CD14-positive monocyte (primary cell): ENCODE data around the gene HSPB6. TPM values are rescaled to one million over a fixed set of nuclear protein-coding genes. Genes with fewer than 3 reads are reported as not detected.

ENCODE experiments used
- DNase-seq, 3 donors: peaks; one replicate each; pipeline ENCODE4 v3.0.0-alpha.2; 2011 to 2022
- H2AFZ ChIP-seq: 2 replicates; pipeline ENCODE4 v1.6.0; 2012; ENCODE audit warnings: mild to moderate bottlenecking, low read depth, low read length, inconsistent platforms; ENCODE audit not compliant: insufficient read depth, poor library complexity, severe bottlenecking
- H3K27ac ChIP-seq, 2 donors: 1 replicate in 1 of 2; 2 replicates in 1 of 2; pipeline ENCODE4 v1.5.1; 2012 to 2013; ENCODE audit warnings: low read length in 2 of 2, control low read depth in 1 of 2, inconsistent platforms in 1 of 2, low read depth in 1 of 2, mild to moderate bottlenecking in 1 of 2
- H3K27me3 ChIP-seq, 2 donors: one replicate each; pipeline versions ENCODE4 v1.6.0 to v1.6.1; 2011 to 2013; ENCODE audit warnings: low read length in 2 of 2; ENCODE audit not compliant: control insufficient read depth in 2 of 2, insufficient read depth in 2 of 2
- H3K36me3 ChIP-seq, 2 donors: replicated peaks in 1 of 2; 1 replicate in 1 of 2; 2 replicates in 1 of 2; pipeline versions ENCODE4 v1.5.1 to v1.6.1; 2012 to 2013; ENCODE audit warnings: low read length in 2 of 2, control low read depth in 1 of 2, inconsistent platforms in 1 of 2, mild to moderate bottlenecking in 1 of 2; ENCODE audit not compliant: insufficient read depth in 2 of 2, control insufficient read depth in 1 of 2
- H3K4me1 ChIP-seq, 2 donors: 1 replicate in 1 of 2; 2 replicates in 1 of 2; pipeline versions ENCODE4 v1.5.1 to v1.6.1; 2012 to 2013; ENCODE audit warnings: low read length in 2 of 2, control low read depth in 1 of 2, inconsistent platforms in 1 of 2, mild to moderate bottlenecking in 1 of 2, moderate library complexity in 1 of 2; ENCODE audit not compliant: insufficient read depth in 2 of 2, control insufficient read depth in 1 of 2
- H3K4me2 ChIP-seq: replicated peaks from 2 replicates; pipeline ENCODE3; 2012; ENCODE audit warnings: low read length, moderate library complexity, mild to moderate bottlenecking; ENCODE audit not compliant: poor library complexity, severe bottlenecking; ENCODE audit errors: extremely low read depth
- H3K4me3 ChIP-seq, 3 experiments: fragments of 200-600 bp in 1 of 3; sonication (generic) in 1 of 3; replicated peaks in 1 of 3; 1 replicate in 2 of 3; 2 replicates in 1 of 3; pipeline ENCODE4 v1.5.1; 2011 to 2013; ENCODE audit warnings: low read length in 3 of 3, mild to moderate bottlenecking in 3 of 3, control low read depth in 2 of 3, low read depth in 2 of 3, inconsistent platforms in 1 of 3, moderate library complexity in 1 of 3
- H3K79me2 ChIP-seq: 2 replicates; pipeline ENCODE4 v1.6.0; 2012; ENCODE audit warnings: mild to moderate bottlenecking, control low read depth, inconsistent platforms, low read length, moderate library complexity; ENCODE audit not compliant: insufficient read depth
- H3K9ac ChIP-seq: 2 replicates; pipeline ENCODE4 v1.6.0; 2017; ENCODE audit warnings: low read length, mild to moderate bottlenecking; ENCODE audit not compliant: insufficient read depth, poor library complexity, severe bottlenecking
- H3K9me3 ChIP-seq, 2 donors: replicated peaks in 1 of 2; 1 replicate in 1 of 2; 2 replicates in 1 of 2; pipeline versions ENCODE4 v1.5.1 to v1.6.1; 2012 to 2013; ENCODE audit warnings: low read length in 2 of 2, control low read depth in 1 of 2; ENCODE audit not compliant: control insufficient read depth in 1 of 2, insufficient read depth in 1 of 2
- H4K20me1 ChIP-seq: 2 replicates; pipeline ENCODE4 v1.6.0; 2012; ENCODE audit warnings: mild to moderate bottlenecking, low read length, control low read depth, moderate library complexity; ENCODE audit not compliant: insufficient read depth
- H3K27ac Mint-ChIP-seq, 7 donors: one replicate each; pipeline ENCODE4 v1.8.0; 2020; ENCODE audit warnings: mild to moderate bottlenecking in 7 of 7, mixed read lengths in 7 of 7, moderate library complexity in 6 of 7, inconsistent platforms in 2 of 7
- H3K27me3 Mint-ChIP-seq, 3 donors: one replicate each; pipeline ENCODE4 v1.8.0; 2021 to 2022; ENCODE audit warnings: low read depth in 3 of 3, mild to moderate bottlenecking in 3 of 3, mixed read lengths in 3 of 3, moderate library complexity in 3 of 3, inconsistent platforms in 1 of 3
- H3K36me3 Mint-ChIP-seq, 2 donors: one replicate each; pipeline ENCODE4 v1.8.0; 2020; ENCODE audit warnings: mixed read lengths in 2 of 2, inconsistent platforms in 1 of 2, mild to moderate bottlenecking in 1 of 2
- H3K4me1 Mint-ChIP-seq: one replicate; pipeline ENCODE4 v1.8.0; 2020; ENCODE audit warnings: mild to moderate bottlenecking, mixed read lengths
- H3K4me3 Mint-ChIP-seq, 2 donors: one replicate each; pipeline ENCODE4 v1.8.0; 2020; ENCODE audit warnings: mild to moderate bottlenecking in 2 of 2, mixed read lengths in 2 of 2, moderate library complexity in 1 of 2
- H3K9me3 Mint-ChIP-seq, 7 donors: one replicate each; pipeline ENCODE4 v1.8.0; 2020 to 2022; ENCODE audit warnings: mixed read lengths in 7 of 7, mild to moderate bottlenecking in 6 of 7, moderate library complexity in 6 of 7, inconsistent platforms in 2 of 7
- WGBS: methylation state at CpG from one replicate; pipeline ENCODE4 v1.1.5; 2013; ENCODE audit warnings: missing lambda C conversion rate; ENCODE audit not compliant: insufficient coverage; 5-methylcytosine and 5-hydroxymethylcytosine counted together
- intact Hi-C, 2 donors: fragments of 100-400 bp; cut with micrococcal nuclease; formaldehyde crosslinking; loops; one replicate each; pipeline versions ENCODE4 v1.15.0 to v1.15.1; 2023
- polyA plus RNA-seq, 3 donors: library from polyadenylated mRNA; depleted of rRNA in 1 of 3; unstranded in 2 of 3; stranded (reverse) in 1 of 3; fragments of 300-500 nt in 2 of 3; fragments of >200 nt in 1 of 3; fragmentation: Illumina TruSeq in 2 of 3; gene quantifications; 1 replicate in 2 of 3; 2 replicates in 1 of 3; pipeline ENCODE4 v1.2.3, GENCODE V29; 2012 to 2021
- TF ChIP-seq, protein P1 (sequence below): fragments of 200-600 bp; IDR thresholded peaks from one replicate; pipeline ENCODE4 v1.8.0; 2022; ENCODE audit warnings: antibody characterized with exemption, mild to moderate bottlenecking

HSPB6 gene
- polyA plus RNA-seq, 3 donors = not detected

DNA sequence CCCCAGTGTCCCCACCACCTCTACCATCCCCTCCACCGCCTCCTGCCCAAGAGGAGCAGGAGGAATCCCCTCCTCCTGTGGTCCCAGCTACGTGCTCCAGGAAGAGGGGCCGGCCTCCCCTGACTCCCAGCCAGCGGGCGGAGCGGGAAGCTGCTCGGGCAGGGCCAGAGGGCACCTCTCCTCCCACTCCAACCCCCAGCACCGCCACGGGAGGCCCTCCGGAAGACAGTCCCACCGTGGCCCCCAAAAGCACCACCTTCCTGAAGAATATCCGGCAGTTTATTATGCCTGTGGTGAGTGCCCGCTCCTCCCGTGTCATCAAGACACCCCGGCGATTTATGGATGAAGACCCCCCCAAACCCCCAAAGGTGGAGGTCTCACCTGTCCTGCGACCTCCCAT lies 36.2 kb downstream of the HSPB6 start:
- H3K27ac ChIP-seq = no peak overlapping the region
- 97% methylated on average over 17 of the region's 17 CpGs for WGBS
- TF ChIP-seq, protein P1, sequence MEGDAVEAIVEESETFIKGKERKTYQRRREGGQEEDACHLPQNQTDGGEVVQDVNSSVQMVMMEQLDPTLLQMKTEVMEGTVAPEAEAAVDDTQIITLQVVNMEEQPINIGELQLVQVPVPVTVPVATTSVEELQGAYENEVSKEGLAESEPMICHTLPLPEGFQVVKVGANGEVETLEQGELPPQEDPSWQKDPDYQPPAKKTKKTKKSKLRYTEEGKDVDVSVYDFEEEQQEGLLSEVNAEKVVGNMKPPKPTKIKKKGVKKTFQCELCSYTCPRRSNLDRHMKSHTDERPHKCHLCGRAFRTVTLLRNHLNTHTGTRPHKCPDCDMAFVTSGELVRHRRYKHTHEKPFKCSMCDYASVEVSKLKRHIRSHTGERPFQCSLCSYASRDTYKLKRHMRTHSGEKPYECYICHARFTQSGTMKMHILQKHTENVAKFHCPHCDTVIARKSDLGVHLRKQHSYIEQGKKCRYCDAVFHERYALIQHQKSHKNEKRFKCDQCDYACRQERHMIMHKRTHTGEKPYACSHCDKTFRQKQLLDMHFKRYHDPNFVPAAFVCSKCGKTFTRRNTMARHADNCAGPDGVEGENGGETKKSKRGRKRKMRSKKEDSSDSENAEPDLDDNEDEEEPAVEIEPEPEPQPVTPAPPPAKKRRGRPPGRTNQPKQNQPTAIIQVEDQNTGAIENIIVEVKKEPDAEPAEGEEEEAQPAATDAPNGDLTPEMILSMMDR = no peak
- peaks cover 27% of the 10 kb centered on the region for H3K4me1 Mint-ChIP-seq
- DNase-seq = no peak
- intact Hi-C loops = no loop called here
- H3K4me2 ChIP-seq = no peak overlapping the region
- no peak overlapping the region for H2AFZ ChIP-seq
- no peaks in the 10 kb centered on the region for H3K9me3 ChIP-seq
- peaks cover 1 to 4% (median 3%) of the 10 kb centered on the region in 3 donors for H3K27me3 Mint-ChIP-seq
- peak overlapping the region in 1 of 7 donors; percentile 54 for H3K27ac Mint-ChIP-seq
- H3K9ac ChIP-seq = no peak overlapping the region
- H4K20me1 ChIP-seq = peaks cover 48% of the 10 kb centered on the region
- H3K9me3 Mint-ChIP-seq = no peaks in the 10 kb centered on the region
- H3K36me3 ChIP-seq = peaks cover 53 to 63% of the 10 kb centered on the region in 2 donors
- H3K36me3 Mint-ChIP-seq = peaks cover 49 to 55% of the 10 kb centered on the region in 2 donors
- no peak overlapping the region for H3K4me3 Mint-ChIP-seq
- no peak overlapping the region for H3K4me3 ChIP-seq
- H3K27me3 ChIP-seq = no peaks in the 10 kb centered on the region
- H3K4me1 ChIP-seq = peaks cover 21 to 34% of the 10 kb centered on the region in 2 donors
- peaks cover 33% of the 10 kb centered on the region for H3K79me2 ChIP-seq

DNA sequence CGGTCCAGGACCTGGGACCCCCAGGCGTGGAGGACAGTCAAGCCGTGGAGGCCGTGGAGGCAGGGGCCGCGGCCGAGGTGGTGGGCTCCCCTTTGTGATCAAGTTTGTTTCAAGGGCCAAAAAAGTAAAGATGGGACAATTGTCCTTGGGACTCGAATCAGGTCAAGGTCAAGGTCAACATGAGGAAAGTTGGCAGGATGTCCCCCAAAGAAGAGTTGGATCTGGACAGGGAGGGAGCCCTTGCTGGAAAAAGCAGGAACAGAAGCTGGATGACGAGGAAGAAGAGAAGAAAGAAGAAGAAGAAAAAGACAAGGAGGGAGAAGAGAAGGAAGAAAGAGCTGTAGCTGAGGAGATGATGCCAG lies 36.7 kb downstream of the HSPB6 start:
- Histone ChIP-seq H3K4me1 (peaks cover 23 to 37% of the 10 kb centered on the region in 2 donors), H3K27ac (no peak overlapping the region), H4K20me1 (peaks cover 48% of the 10 kb centered on the region), H3K36me3 (peaks cover 48 to 58% of the 10 kb centered on the region in 2 donors), H3K79me2 (peaks cover 33% of the 10 kb centered on the region), H3K27me3 (no peaks in the 10 kb centered on the region), H3K4me3 (no peak overlapping the region), H2AFZ (no peak overlapping the region), H3K9ac (no peak overlapping the region), H3K4me2 (no peak overlapping the region), H3K9me3 (no peaks in the 10 kb centered on the region)
- H3K4me3 Mint-ChIP-seq = no peak overlapping the region
- intact Hi-C loops = no loop called here
- H3K36me3 Mint-ChIP-seq = peaks cover 44 to 50% of the 10 kb centered on the region in 2 donors
- TF ChIP-seq, protein P1 = no peak
- peaks cover 1 to 5% (median 2%) of the 10 kb centered on the region in 3 donors for H3K27me3 Mint-ChIP-seq
- WGBS = 97% methylated on average over 9 of the region's 9 CpGs
- peak overlapping the region in 3 of 7 donors; percentile 17 to 60 (median 37) for H3K27ac Mint-ChIP-seq
- no peak for DNase-seq
- peaks cover 30% of the 10 kb centered on the region for H3K4me1 Mint-ChIP-seq
- H3K9me3 Mint-ChIP-seq = no peaks in the 10 kb centered on the region
